ENCODE measurements around the gene NELFA.

Gene NELFA

GRCh38 chr4:2008921-2009650 is at the start of gene NELFA:
TSS of gene NELFA (minus strand) at chr4:2008974. CDS start at chr4:2008959, 15 bp downstream.
- peak; percentile 93 for DNase-seq

- DNase-seq = no peak
Observed at GRCh38 chr4:2057382-2058065, 48.8 kb upstream of the NELFA start.

GRCh38 chr4:2054217-2054616 is 45.4 kb upstream of the NELFA start:
- DNase-seq = no peak

- DNase-seq = no peak
Observed at GRCh38 chr4:2051086-2051485, 42.3 kb upstream of the NELFA start.

- no peak for DNase-seq
Observed at GRCh38 chr4:2049811-2050210, 41.0 kb upstream of the NELFA start.

- DNase-seq = no peak
Observed at GRCh38 chr4:2049381-2049780, 40.6 kb upstream of the NELFA start.

GRCh38 chr4:2048831-2049230 is 40.1 kb upstream of the NELFA start:
- DNase-seq = no peak

GRCh38 chr4:2047781-2048581 is 39.2 kb upstream of the NELFA start:
- DNase-seq = no peak

- no peak for DNase-seq
Observed at GRCh38 chr4:2047031-2047660, 38.4 kb upstream of the NELFA start.

- no peak for DNase-seq
Observed at GRCh38 chr4:2046031-2046961, 37.5 kb upstream of the NELFA start.

- DNase-seq = no peak
Observed at GRCh38 chr4:2045518-2045951, 36.8 kb upstream of the NELFA start.

GRCh38 chr4:2044542-2045517 is 36.1 kb upstream of the NELFA start:
- DNase-seq = no peak

GRCh38 chr4:2044119-2044485 is 35.3 kb upstream of the NELFA start:
- no peak for DNase-seq

- DNase-seq = no peak
Observed at GRCh38 chr4:2043396-2044118, 34.8 kb upstream of the NELFA start.

GRCh38 chr4:2042947-2043395 is 34.2 kb upstream of the NELFA start:
- DNase-seq = no peak

GRCh38 chr4:2042204-2042946 is 33.6 kb upstream of the NELFA start:
- no peak for DNase-seq

- peak; percentile 25 for DNase-seq
Observed at GRCh38 chr4:2041239-2042130, 32.7 kb upstream of the NELFA start.
